Colonic mucosa (tissue), 4 donors: ENCODE measurements around the gene COPB1. TPM values are rescaled to one million over a fixed set of nuclear protein-coding genes. Genes with fewer than 3 reads are reported as not detected.

ENCODE experiments used
- DNase-seq: peaks from one replicate; pipeline ENCODE4 v3.0.0-alpha.2; 2020
- H3K27ac ChIP-seq: fragments of 200-600 bp; one replicate; pipeline ENCODE4 v1.8.0; 2021
- H3K27me3 ChIP-seq: fragments of 200-600 bp; one replicate; pipeline ENCODE4 v1.8.0; 2021
- H3K36me3 ChIP-seq: fragments of 200-600 bp; one replicate; pipeline ENCODE4 v1.8.0; 2021
- H3K4me1 ChIP-seq: fragments of 200-600 bp; one replicate; pipeline ENCODE4 v1.8.0; 2021; ENCODE audit warnings: mild to moderate bottlenecking
- H3K4me3 ChIP-seq: fragments of 200-600 bp; one replicate; pipeline ENCODE4 v1.8.0; 2021
- H3K9ac ChIP-seq, 2 donors: one replicate each; pipeline ENCODE4 v1.7.0; 2013; ENCODE audit warnings: control low read depth in 2 of 2, low read depth in 2 of 2, low read length in 2 of 2
- H3K9me3 ChIP-seq: fragments of 200-600 bp; one replicate; pipeline ENCODE4 v1.8.0; 2021
- CTCF ChIP-seq: fragments of 200-600 bp; IDR thresholded peaks from one replicate; pipeline ENCODE4 v1.8.0; 2022; ENCODE audit warnings: antibody characterized with exemption, mild to moderate bottlenecking
- intact Hi-C: fragments of 100-400 bp; cut with DNase I; formaldehyde crosslinking; loops from one replicate; pipeline ENCODE4 v1.14.1; 2022
- total RNA-seq, 2 donors: library from RNA; stranded (reverse); fragmentation: NEBNext Ultra II Directional in 1 of 2; extraction: Animal tissue kit (Norgen Biotek cat#: 25700) in 1 of 2; gene quantifications; one replicate each; pipeline ENCODE4 v1.2.1, GENCODE V29; 2021
- donor health status: healthy.
- donor health status: DM: no; HTN: no; CAD: no.
- donor health status: DM: no; HTN: no; CAD: no.

COPB1 gene
- total RNA-seq, 2 donors from 2014 or later: 95.2 to 112 TPM

- no peak for DNase-seq
- Histone ChIP-seq H3K36me3 (no peaks in the 10 kb centered on the region), H3K4me3 (no peak overlapping the region), H3K9ac (no peak overlapping the region), H3K27me3 (no peaks in the 10 kb centered on the region), H3K27ac (no peak overlapping the region), H3K9me3 (no peaks in the 10 kb centered on the region), H3K4me1 (no peaks in the 10 kb centered on the region)
- intact Hi-C loops: no loop called here
- TF ChIP-seq CTCF: peak; percentile 13
Observed at GRCh38 chr11:14413307-14414069, 86.1 kb downstream of the COPB1 start.

- Histone ChIP-seq H3K36me3 (no peaks in the 10 kb centered on the region), H3K9ac (no peak overlapping the region), H3K4me1 (no peaks in the 10 kb centered on the region), H3K27ac (no peak overlapping the region), H3K27me3 (no peaks in the 10 kb centered on the region), H3K9me3 (no peaks in the 10 kb centered on the region), H3K4me3 (no peak overlapping the region)
- peak; percentile 20 for DNase-seq
- TF ChIP-seq CTCF: no peak
- intact Hi-C loops: no loop called here
Observed at GRCh38 chr11:14411818-14412217, 87.8 kb downstream of the COPB1 start.

GRCh38 chr11:14409891-14410290 lies 89.7 kb downstream of the COPB1 start:
- H3K9me3 ChIP-seq: no peaks in the 10 kb centered on the region
- H3K36me3 ChIP-seq: no peaks in the 10 kb centered on the region
- H3K27me3 ChIP-seq: no peaks in the 10 kb centered on the region
- no peak for TF ChIP-seq CTCF
- no peak for DNase-seq
- intact Hi-C loops: no loop called here
- no peak overlapping the region for H3K27ac ChIP-seq
- no peak overlapping the region for H3K4me3 ChIP-seq
- no peak overlapping the region for H3K9ac ChIP-seq
- H3K4me1 ChIP-seq: no peaks in the 10 kb centered on the region

- Histone ChIP-seq H3K36me3 (no peaks in the 10 kb centered on the region), H3K4me1 (no peaks in the 10 kb centered on the region), H3K27ac (no peak overlapping the region), H3K9ac (no peak overlapping the region), H3K27me3 (no peaks in the 10 kb centered on the region), H3K4me3 (no peak overlapping the region), H3K9me3 (no peaks in the 10 kb centered on the region)
- intact Hi-C loops: no loop called here
- DNase-seq: no peak
- TF ChIP-seq CTCF: no peak
Observed at GRCh38 chr11:14408612-14409011, 91.0 kb downstream of the COPB1 start.

Other genes starting within 250 kb of the COPB1 start
- 10 to 100 TPM; 26.9 to 44.0 TPM for gene RRAS2, start 140.6 kb downstream of the COPB1 start, total RNA-seq
- 100 to 1,000 TPM; 120 to 147 TPM for gene PSMA1, start 20.6 kb upstream of the COPB1 start, total RNA-seq
- 10 to 100 TPM; 21.5 to 23.6 TPM for gene PDE3B, start 144.0 kb upstream of the COPB1 start, total RNA-seq